GM12801 (cell line): ENCODE results near the gene PRR11.

Source experiments
- CTCF ChIP-seq: IDR thresholded peaks from one replicate; pipeline ENCODE4 v1.5.1; 2011; ENCODE audit warnings: control low read depth; ENCODE audit not compliant: insufficient read length; ENCODE audit errors: extremely low read depth

The PRR11 gene

GRCh38 chr17:59190806-59191205 lies 35.3 kb downstream of the PRR11 start:
- TF ChIP-seq CTCF, result no peak

DNA sequence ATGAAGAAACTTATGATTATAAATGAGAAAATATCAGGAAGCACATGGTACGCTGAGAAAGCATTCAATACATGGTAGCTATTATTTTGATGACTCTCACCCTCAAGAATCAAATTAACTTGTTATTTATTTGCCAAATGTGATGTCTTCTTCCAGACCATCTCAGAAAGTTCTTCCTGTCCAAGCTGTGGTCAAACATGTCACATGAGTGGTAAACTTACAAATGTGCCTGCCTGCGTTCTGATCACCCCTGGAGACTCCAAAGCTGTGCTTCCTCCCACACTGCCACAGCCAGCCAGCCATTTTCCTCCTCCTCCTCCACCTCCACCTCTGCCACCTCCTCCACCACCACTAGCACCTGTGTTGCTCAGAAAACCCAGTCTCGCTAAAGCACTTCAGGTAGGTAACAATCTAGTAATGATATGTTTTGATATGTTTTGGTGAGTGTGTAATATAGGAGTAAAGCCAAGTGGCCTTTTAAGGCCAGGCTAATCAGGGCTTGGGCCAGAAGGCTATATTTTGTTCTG lies 37.9 kb downstream of the PRR11 start:
- no peak for TF ChIP-seq CTCF

GRCh38 chr17:59199398-59199797 lies 43.9 kb downstream of the PRR11 start:
- TF ChIP-seq CTCF, result no peak

DNA sequence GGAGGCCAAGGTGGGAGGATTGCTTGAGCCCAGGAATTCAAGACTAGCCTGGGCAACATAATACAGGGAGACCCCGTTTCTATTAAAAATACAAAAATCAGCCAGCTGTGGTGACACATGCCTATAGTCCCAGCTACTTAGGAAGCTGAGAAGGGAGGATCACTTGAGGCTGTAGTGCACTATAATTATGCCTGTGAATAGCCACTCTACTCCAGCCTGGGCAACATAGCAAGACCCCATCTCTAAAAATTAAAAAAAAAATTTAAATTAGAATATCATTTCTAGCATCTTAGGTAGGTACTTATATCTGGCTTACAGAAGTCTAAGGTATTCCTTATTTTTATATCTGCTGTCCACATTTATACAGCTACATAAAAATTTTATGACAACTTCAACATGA lies 46.8 kb downstream of the PRR11 start:
- TF ChIP-seq CTCF, result no peak

DNA sequence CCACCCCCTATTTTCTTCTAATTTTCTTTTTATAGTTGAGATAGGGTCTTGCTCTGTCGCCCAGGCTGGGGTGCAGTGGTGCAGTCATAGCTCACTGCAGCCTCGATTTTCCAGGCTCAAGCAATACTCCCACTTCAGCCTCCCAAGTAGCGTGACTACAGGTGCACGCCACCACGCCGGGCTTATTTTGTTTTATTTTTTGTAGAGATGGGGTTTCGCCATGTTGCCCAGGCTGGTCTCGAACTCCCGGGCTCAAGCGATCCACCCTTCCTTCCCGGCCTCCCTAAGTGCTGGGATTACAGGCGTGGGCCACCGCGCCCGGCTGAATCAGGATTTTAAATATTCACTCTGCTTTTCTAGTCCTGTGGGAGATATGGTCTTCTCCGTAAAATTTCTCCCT lies 63.8 kb downstream of the PRR11 start:
- no peak for TF ChIP-seq CTCF

DNA sequence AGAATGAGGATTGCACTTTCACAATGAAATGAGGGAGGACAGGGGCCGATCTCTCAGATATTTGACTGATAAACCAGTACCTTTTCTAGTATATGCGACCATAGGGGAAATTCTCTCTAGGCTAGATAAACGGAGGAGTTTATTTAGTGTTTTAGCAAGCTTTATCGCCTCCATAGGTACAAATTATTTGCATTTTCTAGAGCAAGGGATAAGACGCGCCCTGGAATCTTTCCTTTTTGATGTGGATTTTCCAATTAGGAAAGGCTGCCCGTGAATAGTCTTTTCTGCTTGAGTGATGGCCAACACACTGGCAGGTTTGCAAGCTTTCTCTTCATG lies 64.4 kb downstream of the PRR11 start:
- TF ChIP-seq CTCF, result no peak

GRCh38 chr17:59220328-59221158 lies 65.0 kb downstream of the PRR11 start, which contains the start of gene GDPD1:
Gene GDPD1 (plus strand): TSS chr17:59220511. CDS start chr17:59220610, 99 bp downstream.
- no peak for TF ChIP-seq CTCF
